ENCODE results near the gene CNOT3. TPM values are rescaled to one million over a fixed set of nuclear protein-coding genes. Genes with fewer than 3 reads are reported as not detected.
A peak's percentile ranks its signal among the peaks of the same experiment; 100 is the strongest.
"Not testable (repeated sequence)": the region's sequence is repeated elsewhere in the genome, so short reads cannot be mapped to it uniquely, and the experiment has no call there.

Gene CNOT3
- total RNA-seq, 1 experiment from 2014 or later, result 9.0 TPM

- H3K4me3 ChIP-seq, result no peak overlapping the region
- no peaks in the 10 kb centered on the region for H3K27me3 ChIP-seq
- peaks cover 71% of the 10 kb centered on the region for H3K36me3 ChIP-seq
Observed at GRCh38 chr19:54156953-54157352, 19.4 kb downstream of the CNOT3 start.

GRCh38 chr19:54158812-54159351 lies 21.3 kb downstream of the CNOT3 start:
- Histone ChIP-seq H3K27me3 (no peaks in the 10 kb centered on the region), H3K9me3 (no peaks in the 10 kb centered on the region), H3K4me3 (peak overlapping the region; percentile 83), H3K36me3 (peaks cover 52% of the 10 kb centered on the region)
- no peak for DNase-seq

More at GRCh38 chr19:54156953-54157352, 19.4 kb downstream of the CNOT3 start:
- no peak for DNase-seq
- H3K9me3 ChIP-seq, result no peaks in the 10 kb centered on the region

GRCh38 chr19:54159352-54160181 lies 22.0 kb downstream of the CNOT3 start, which contains the start of gene LENG1:
TSS of gene LENG1 (minus strand) at chr19:54159721. CDS start at chr19:54159695, 26 bp downstream.
- H3K9me3 ChIP-seq, result peaks cover 3% of the 10 kb centered on the region; the same call in 1 of the 2 replicates
- H3K4me3 ChIP-seq, result peak within 1 kb of the TSS; percentile 83
- no peaks in the 10 kb centered on the region for H3K27me3 ChIP-seq
- peaks cover 45% of the 10 kb centered on the region for H3K36me3 ChIP-seq
- peak; percentile 100 for DNase-seq

GRCh38 chr19:54160182-54160811 lies 22.7 kb downstream of the CNOT3 start:
- Histone ChIP-seq H3K36me3 (peaks cover 37% of the 10 kb centered on the region), H3K9me3 (peaks cover 5% of the 10 kb centered on the region; the same call in 1 of the 2 replicates), H3K27me3 (no peaks in the 10 kb centered on the region), H3K4me3 (peak overlapping the region; percentile 83)
- DNase-seq, result no peak

- DNase-seq, result no peak
- Histone ChIP-seq H3K27me3 (no peaks in the 10 kb centered on the region), H3K9me3 (peaks cover 5% of the 10 kb centered on the region; the same call in 1 of the 2 replicates), H3K4me3 (peak overlapping the region; percentile 83), H3K36me3 (peaks cover 32% of the 10 kb centered on the region)
Observed at GRCh38 chr19:54160854-54161253, 23.3 kb downstream of the CNOT3 start.

GRCh38 chr19:54162241-54162805 lies 24.8 kb downstream of the CNOT3 start:
- DNase-seq, result no peak
- H3K36me3 ChIP-seq, result peaks cover 17% of the 10 kb centered on the region
- peaks cover 5% of the 10 kb centered on the region for H3K27me3 ChIP-seq
- H3K9me3 ChIP-seq, result peaks cover 5% of the 10 kb centered on the region; the same call in 1 of the 2 replicates
- no peak overlapping the region for H3K4me3 ChIP-seq

GRCh38 chr19:54162884-54163283 lies 25.3 kb downstream of the CNOT3 start:
- peaks cover 5% of the 10 kb centered on the region for H3K27me3 ChIP-seq
- H3K36me3 ChIP-seq, result peaks cover 12% of the 10 kb centered on the region
- peaks cover 5% of the 10 kb centered on the region; the same call in 1 of the 2 replicates for H3K9me3 ChIP-seq
- no peak for DNase-seq
- H3K4me3 ChIP-seq, result no peak overlapping the region

- peaks cover 5% of the 10 kb centered on the region for H3K27me3 ChIP-seq
- H3K9me3 ChIP-seq, result peaks cover 5% of the 10 kb centered on the region; the same call in 1 of the 2 replicates
- H3K4me3 ChIP-seq, result no peak overlapping the region
- no peaks in the 10 kb centered on the region for H3K36me3 ChIP-seq
- DNase-seq, result no peak
Observed at GRCh38 chr19:54164369-54165068, 27.0 kb downstream of the CNOT3 start.

GRCh38 chr19:54165222-54165621 lies 27.7 kb downstream of the CNOT3 start:
- H3K9me3 ChIP-seq, result peaks cover 5% of the 10 kb centered on the region; the same call in 1 of the 2 replicates
- no peaks in the 10 kb centered on the region for H3K36me3 ChIP-seq
- DNase-seq, result no peak
- peaks cover 5% of the 10 kb centered on the region for H3K27me3 ChIP-seq
- H3K4me3 ChIP-seq, result no peak overlapping the region

- H3K9me3 ChIP-seq, result peaks cover 5% of the 10 kb centered on the region; the same call in 1 of the 2 replicates
- H3K4me3 ChIP-seq, result no peak overlapping the region
- peak; percentile 88 for DNase-seq
- no peaks in the 10 kb centered on the region for H3K36me3 ChIP-seq
- peaks cover 5% of the 10 kb centered on the region for H3K27me3 ChIP-seq
Observed at GRCh38 chr19:54168174-54168917, 30.8 kb downstream of the CNOT3 start.

- no peak for DNase-seq
- Histone ChIP-seq H3K4me3 (no peak overlapping the region), H3K36me3 (no peaks in the 10 kb centered on the region), H3K27me3 (peaks cover 5% of the 10 kb centered on the region), H3K9me3 (peaks cover 5% of the 10 kb centered on the region; the same call in 1 of the 2 replicates)
Observed at GRCh38 chr19:54169149-54169740, 31.7 kb downstream of the CNOT3 start.

- H3K27me3 ChIP-seq, DNase-seq, H3K36me3 ChIP-seq, H3K4me3 ChIP-seq, H3K9me3 ChIP-seq: not testable (repeated sequence)
Observed at GRCh38 chr19:54171736-54172431, 34.3 kb downstream of the CNOT3 start.

GRCh38 chr19:54172471-54173358 lies 35.2 kb downstream of the CNOT3 start, which contains the start of gene TMC4:
TSS of gene TMC4 (minus strand) at chr19:54173160. CDS start at chr19:54173117, 43 bp downstream.
- H3K36me3 ChIP-seq, result peaks cover 6% of the 10 kb centered on the region; the same call in 1 of the 2 replicates
- H3K27me3 ChIP-seq, result no peaks in the 10 kb centered on the region
- no peaks in the 10 kb centered on the region for H3K9me3 ChIP-seq
- no peak for DNase-seq
- no peak within 1 kb of the TSS for H3K4me3 ChIP-seq

- Histone ChIP-seq H3K9me3 (no peaks in the 10 kb centered on the region), H3K36me3 (peaks cover 11% of the 10 kb centered on the region), H3K4me3 (no peak overlapping the region), H3K27me3 (no peaks in the 10 kb centered on the region)
- no peak for DNase-seq
Observed at GRCh38 chr19:54173359-54173699, 35.8 kb downstream of the CNOT3 start.

Measured in MG63 (cell line).